OCI-LY3 (cell line): ENCODE data around the gene REPS2.

Experiments used
- H2AFZ ChIP-seq: fragments of 200-600, 300-600 bp; shearing (Covaris generic); 2 replicates; pipeline ENCODE4 v1.6.0; 2014; ENCODE audit warnings: antibody characterized with exemption, low read depth, low read length
- H3K27ac ChIP-seq: fragments of 200-600, 300-600 bp; sonication (generic); 2 replicates; pipeline ENCODE4 v1.5.1; 2014; ENCODE audit warnings: mild to moderate bottlenecking, low read length, moderate library complexity, mixed read lengths
- H3K27me3 ChIP-seq: fragments of 200-600, 300-600 bp; sonication (generic); 2 replicates; pipeline ENCODE4 v1.6.1; 2014; ENCODE audit warnings: low read depth, low read length, mixed read lengths
- H3K36me3 ChIP-seq: fragments of 200-600, 300-600 bp; sonication (generic); replicated peaks from 2 replicates; pipeline ENCODE3; 2014; ENCODE audit warnings: low read depth, low read length, mixed read lengths
- H3K4me1 ChIP-seq: fragments of 300-600, 200-600 bp; sonication (generic); 2 replicates; pipeline ENCODE4 v1.6.1; 2014; ENCODE audit warnings: low read length, mixed read lengths
- H3K4me2 ChIP-seq: fragments of 200-600, 300-600 bp; sonication (generic); 2 replicates; pipeline ENCODE4 v1.6.1; 2014; ENCODE audit warnings: low read length, mixed read lengths
- H3K4me3 ChIP-seq: fragments of 300-600, 200-600 bp; sonication (generic); 2 replicates; pipeline ENCODE4 v1.5.1; 2014; ENCODE audit warnings: antibody characterized with exemption, mild to moderate bottlenecking, low read length, moderate library complexity
- H3K79me2 ChIP-seq: fragments of 300-600, 200-600 bp; shearing (Covaris generic); 2 replicates; pipeline ENCODE4 v1.6.1; 2014; ENCODE audit warnings: mild to moderate bottlenecking, low read length, mixed read lengths
- H3K9ac ChIP-seq: fragments of 300-600, 200-600 bp; shearing (Covaris generic); 2 replicates; pipeline ENCODE4 v1.6.0; 2014; ENCODE audit warnings: mild to moderate bottlenecking, low read length, moderate library complexity
- H3K9me3 ChIP-seq: fragments of 200-600, 300-600 bp; shearing (Covaris generic); 2 replicates; pipeline ENCODE4 v1.6.1; 2014; ENCODE audit warnings: low read length, mixed read lengths; ENCODE audit not compliant: insufficient read depth
- H4K20me1 ChIP-seq: fragments of 200-600, 300-600 bp; sonication (generic); 2 replicates; pipeline ENCODE4 v1.6.1; 2016; ENCODE audit warnings: low read length, mixed read lengths; ENCODE audit not compliant: insufficient read depth
- EZH2phosphoT487 ChIP-seq: fragments of 200-600 bp; shearing (Covaris generic); IDR thresholded peaks from 2 replicates; pipeline ENCODE4 v1.6.1; 2018; ENCODE audit warnings: antibody characterized with exemption, mixed run types, low read depth
- TF ChIP-seq, protein P1 (sequence below): fragments of 200-600, 300-600 bp; sonication (generic); IDR thresholded peaks from 2 replicates; pipeline ENCODE4 v1.5.1; 2014; ENCODE audit warnings: antibody characterized with exemption, low read length, low read depth

REPS2 gene

DNA sequence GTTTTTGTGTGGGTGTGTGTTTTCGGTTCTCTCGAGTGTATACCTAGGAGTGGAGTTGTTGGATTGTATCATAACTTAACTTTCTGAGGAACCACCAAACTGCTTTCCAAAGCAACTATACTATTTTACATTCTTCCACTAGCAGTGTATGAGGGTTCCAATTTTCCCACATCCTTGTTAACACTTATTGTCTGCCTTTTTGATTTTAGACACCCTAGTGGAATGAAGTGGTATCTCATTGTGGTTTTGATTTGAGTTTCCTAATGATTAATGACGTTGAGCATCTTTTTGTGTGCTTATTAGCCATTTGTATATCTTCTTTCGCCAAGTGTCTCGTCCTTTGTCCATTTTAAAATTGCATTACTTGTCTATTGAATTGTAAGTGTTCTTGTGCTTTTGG is 118.6 kb downstream of the REPS2 start:
- no peak overlapping the region for H3K4me3 ChIP-seq
- no peaks in the 10 kb centered on the region for H3K36me3 ChIP-seq
- no peak overlapping the region for H3K4me2 ChIP-seq
- no peaks in the 10 kb centered on the region for H3K79me2 ChIP-seq
- no peak for TF ChIP-seq EZH2phosphoT487
- TF ChIP-seq, protein P1, sequence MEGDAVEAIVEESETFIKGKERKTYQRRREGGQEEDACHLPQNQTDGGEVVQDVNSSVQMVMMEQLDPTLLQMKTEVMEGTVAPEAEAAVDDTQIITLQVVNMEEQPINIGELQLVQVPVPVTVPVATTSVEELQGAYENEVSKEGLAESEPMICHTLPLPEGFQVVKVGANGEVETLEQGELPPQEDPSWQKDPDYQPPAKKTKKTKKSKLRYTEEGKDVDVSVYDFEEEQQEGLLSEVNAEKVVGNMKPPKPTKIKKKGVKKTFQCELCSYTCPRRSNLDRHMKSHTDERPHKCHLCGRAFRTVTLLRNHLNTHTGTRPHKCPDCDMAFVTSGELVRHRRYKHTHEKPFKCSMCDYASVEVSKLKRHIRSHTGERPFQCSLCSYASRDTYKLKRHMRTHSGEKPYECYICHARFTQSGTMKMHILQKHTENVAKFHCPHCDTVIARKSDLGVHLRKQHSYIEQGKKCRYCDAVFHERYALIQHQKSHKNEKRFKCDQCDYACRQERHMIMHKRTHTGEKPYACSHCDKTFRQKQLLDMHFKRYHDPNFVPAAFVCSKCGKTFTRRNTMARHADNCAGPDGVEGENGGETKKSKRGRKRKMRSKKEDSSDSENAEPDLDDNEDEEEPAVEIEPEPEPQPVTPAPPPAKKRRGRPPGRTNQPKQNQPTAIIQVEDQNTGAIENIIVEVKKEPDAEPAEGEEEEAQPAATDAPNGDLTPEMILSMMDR, result no peak
- no peaks in the 10 kb centered on the region for H3K9me3 ChIP-seq
- H3K27me3 ChIP-seq, result no peaks in the 10 kb centered on the region
- H2AFZ ChIP-seq, result no peak overlapping the region
- H3K4me1 ChIP-seq, result no peaks in the 10 kb centered on the region
- no peak overlapping the region for H3K9ac ChIP-seq
- H4K20me1 ChIP-seq, result no peaks in the 10 kb centered on the region
- no peak overlapping the region for H3K27ac ChIP-seq

DNA sequence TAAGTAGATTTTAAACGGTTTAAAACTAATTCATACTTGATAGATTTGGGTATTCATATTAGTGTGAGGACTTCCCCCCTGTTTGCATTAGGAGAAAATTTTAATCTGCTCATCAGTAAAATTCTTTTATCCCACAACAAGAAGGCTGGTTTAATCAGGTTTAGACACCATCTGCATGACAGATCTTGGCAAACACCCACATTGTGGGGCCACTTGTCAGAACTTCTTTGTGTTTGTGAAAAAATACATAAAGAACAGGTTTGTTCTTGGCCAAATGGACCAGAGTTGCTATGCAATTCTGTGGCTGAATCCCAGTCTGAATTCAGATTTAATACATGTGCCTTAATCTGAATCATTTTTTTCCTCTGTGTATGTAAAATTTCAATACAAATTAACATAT is 121.1 kb downstream of the REPS2 start:
- Histone ChIP-seq H3K4me2 (no peak overlapping the region), H3K4me3 (no peak overlapping the region), H2AFZ (no peak overlapping the region), H3K27ac (no peak overlapping the region), H3K79me2 (no peaks in the 10 kb centered on the region), H3K4me1 (no peaks in the 10 kb centered on the region), H3K27me3 (no peaks in the 10 kb centered on the region), H3K9ac (no peak overlapping the region), H3K9me3 (no peaks in the 10 kb centered on the region), H3K36me3 (no peaks in the 10 kb centered on the region), H4K20me1 (no peaks in the 10 kb centered on the region)
- no peak for TF ChIP-seq EZH2phosphoT487
- TF ChIP-seq, protein P1, result no peak

DNA sequence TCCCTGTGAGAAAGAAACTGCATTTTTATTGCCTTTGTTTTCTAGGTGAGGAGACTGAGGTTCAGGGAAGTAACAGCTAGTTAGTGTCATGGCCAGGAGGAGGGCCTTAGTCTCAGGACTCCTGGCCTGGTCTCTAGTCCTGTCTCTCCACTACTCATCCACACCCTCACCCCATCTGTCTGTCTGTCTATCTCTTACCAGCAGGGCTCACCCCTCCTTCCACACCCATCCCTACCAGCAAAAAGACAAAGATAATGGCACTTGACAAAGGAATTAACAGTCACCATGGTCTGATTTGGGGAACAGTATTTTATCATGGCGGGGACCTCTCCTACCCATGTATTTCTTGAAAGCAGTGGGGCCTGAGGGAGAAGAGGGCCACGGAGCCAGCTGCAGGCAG is 125.8 kb downstream of the REPS2 start:
- no peaks in the 10 kb centered on the region for H4K20me1 ChIP-seq
- H3K9me3 ChIP-seq, result no peaks in the 10 kb centered on the region
- TF ChIP-seq, protein P1, result no peak
- no peak for TF ChIP-seq EZH2phosphoT487
- no peak overlapping the region for H3K27ac ChIP-seq
- H3K4me2 ChIP-seq, result no peak overlapping the region
- no peaks in the 10 kb centered on the region for H3K36me3 ChIP-seq
- no peak overlapping the region for H2AFZ ChIP-seq
- H3K4me1 ChIP-seq, result no peaks in the 10 kb centered on the region
- peaks cover 7% of the 10 kb centered on the region for H3K27me3 ChIP-seq
- no peak overlapping the region for H3K9ac ChIP-seq
- no peak overlapping the region for H3K4me3 ChIP-seq
- H3K79me2 ChIP-seq, result no peaks in the 10 kb centered on the region

DNA sequence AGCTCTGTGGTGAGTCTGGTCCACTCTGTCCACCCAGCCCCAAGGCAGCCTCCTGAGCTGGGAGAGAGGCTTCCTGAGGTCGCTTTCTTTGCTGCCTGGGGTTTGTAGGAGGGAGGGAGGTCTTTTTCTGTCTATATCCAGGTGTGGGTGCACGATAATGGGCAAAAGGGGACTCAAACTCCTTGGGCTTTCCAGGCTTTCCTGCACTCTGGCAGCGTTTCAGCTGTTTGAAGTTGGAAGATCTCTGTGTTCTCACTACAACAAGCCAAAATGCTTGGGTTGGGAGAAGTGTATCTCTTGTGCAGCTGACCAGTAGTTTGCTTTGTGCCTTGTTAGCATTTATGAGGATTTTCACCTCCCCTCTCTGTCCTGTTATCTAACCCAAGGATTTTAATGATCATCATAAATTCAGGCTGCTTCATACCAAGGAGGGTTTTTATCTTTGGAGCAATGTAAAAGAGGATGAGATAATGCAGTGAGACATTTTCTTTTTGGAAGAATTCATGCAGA is 126.3 kb downstream of the REPS2 start:
- H3K9ac ChIP-seq, result no peak overlapping the region
- no peak overlapping the region for H3K27ac ChIP-seq
- H3K36me3 ChIP-seq, result no peaks in the 10 kb centered on the region
- H3K4me1 ChIP-seq, result no peaks in the 10 kb centered on the region
- no peak overlapping the region for H2AFZ ChIP-seq
- no peak overlapping the region for H3K4me3 ChIP-seq
- TF ChIP-seq, protein P1, result no peak
- TF ChIP-seq EZH2phosphoT487, result no peak
- H3K4me2 ChIP-seq, result no peak overlapping the region
- H4K20me1 ChIP-seq, result no peaks in the 10 kb centered on the region
- H3K79me2 ChIP-seq, result no peaks in the 10 kb centered on the region
- no peaks in the 10 kb centered on the region for H3K9me3 ChIP-seq
- H3K27me3 ChIP-seq, result peaks cover 7% of the 10 kb centered on the region
